Pericardium fibroblast (primary cell): ENCODE measurements around the gene NRN1. TPM values are rescaled to one million over a fixed set of nuclear protein-coding genes. Genes with fewer than 3 reads are reported as not detected.

Source experiments
- total RNA-seq: library from RNA; depleted of rRNA; stranded (reverse); fragments of >200 nt; gene quantifications from 2 replicates; pipeline ENCODE4 v1.2.3, GENCODE V29; 2015

The NRN1 gene, protein sequence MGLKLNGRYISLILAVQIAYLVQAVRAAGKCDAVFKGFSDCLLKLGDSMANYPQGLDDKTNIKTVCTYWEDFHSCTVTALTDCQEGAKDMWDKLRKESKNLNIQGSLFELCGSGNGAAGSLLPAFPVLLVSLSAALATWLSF
- total RNA-seq: 1.2 TPM in 1 of 2 replicates, not detected in the other

GRCh38 chr6:6006428-6007365, at the start of gene NRN1:
NRN1 (minus strand) TSS chr6:6006925; CDS start chr6:6006749, 176 bp downstream.

